IPS-18c (cell line): ENCODE results near the gene SLC2A10.

Experiments used
- H3K4me3 ChIP-seq: 2 replicates; pipeline ENCODE4 v1.7.0; 2013; ENCODE audit warnings: low read depth, mild to moderate bottlenecking, low read length, moderate library complexity; ENCODE audit not compliant: insufficient read depth
- H3K9me3 ChIP-seq: one replicate; pipeline ENCODE4 v1.6.1; 2013; ENCODE audit warnings: mild to moderate bottlenecking, low read length, moderate library complexity; ENCODE audit not compliant: control insufficient read depth, insufficient read depth

SLC2A10 gene

GRCh38 chr20:46698788-46699187 lies 10.7 kb upstream of the SLC2A10 start:
- no peak overlapping the region for H3K4me3 ChIP-seq
- no peaks in the 10 kb centered on the region for H3K9me3 ChIP-seq

- H3K4me3 ChIP-seq, result no peak overlapping the region
- H3K9me3 ChIP-seq, result no peaks in the 10 kb centered on the region
These were observed 9.6 kb upstream of the SLC2A10 start for GRCh38 chr20:46699651-46700359.

GRCh38 chr20:46700481-46700880 lies 9.0 kb upstream of the SLC2A10 start:
- H3K4me3 ChIP-seq, result no peak overlapping the region
- no peaks in the 10 kb centered on the region for H3K9me3 ChIP-seq

GRCh38 chr20:46701057-46701456 lies 8.4 kb upstream of the SLC2A10 start:
- H3K9me3 ChIP-seq, result no peaks in the 10 kb centered on the region

GRCh38 chr20:46701556-46701955 lies 7.9 kb upstream of the SLC2A10 start:
- no peaks in the 10 kb centered on the region for H3K9me3 ChIP-seq
- no peak overlapping the region for H3K4me3 ChIP-seq

More at GRCh38 chr20:46701057-46701456, 8.4 kb upstream of the SLC2A10 start:
- H3K4me3 ChIP-seq, result no peak overlapping the region

GRCh38 chr20:46701986-46702385 lies 7.5 kb upstream of the SLC2A10 start:
- Histone ChIP-seq H3K4me3 (no peak overlapping the region), H3K9me3 (no peaks in the 10 kb centered on the region)

- no peaks in the 10 kb centered on the region for H3K9me3 ChIP-seq
- no peak overlapping the region for H3K4me3 ChIP-seq
These were observed 6.8 kb upstream of the SLC2A10 start for GRCh38 chr20:46702447-46703203.

GRCh38 chr20:46703435-46703834 lies 6.0 kb upstream of the SLC2A10 start:
- Histone ChIP-seq H3K9me3 (no peaks in the 10 kb centered on the region), H3K4me3 (no peak overlapping the region)

- no peak overlapping the region for H3K4me3 ChIP-seq
- H3K9me3 ChIP-seq, result no peaks in the 10 kb centered on the region
These were observed 4.6 kb upstream of the SLC2A10 start for GRCh38 chr20:46704714-46705377.

GRCh38 chr20:46705378-46705729 lies 4.1 kb upstream of the SLC2A10 start:
- H3K9me3 ChIP-seq, result no peaks in the 10 kb centered on the region
- no peak overlapping the region for H3K4me3 ChIP-seq

- Histone ChIP-seq H3K4me3 (no peak overlapping the region), H3K9me3 (no peaks in the 10 kb centered on the region)
These were observed 3.2 kb upstream of the SLC2A10 start for GRCh38 chr20:46706242-46706641.

GRCh38 chr20:46708172-46708860 lies 1.1 kb upstream of the SLC2A10 start:
- no peaks in the 10 kb centered on the region for H3K9me3 ChIP-seq
- no peak overlapping the region for H3K4me3 ChIP-seq

GRCh38 chr20:46709055-46709458 lies 392 bp upstream of the SLC2A10 start:
- Histone ChIP-seq H3K9me3 (no peaks in the 10 kb centered on the region), H3K4me3 (peak overlapping the region; percentile 62; the same call in 1 of the 2 replicates)

- Histone ChIP-seq H3K9me3 (no peaks in the 10 kb centered on the region), H3K4me3 (peak overlapping the region; percentile 62)
These were observed 884 bp downstream of the SLC2A10 start for GRCh38 chr20:46710153-46710913.

GRCh38 chr20:46712056-46712636 lies 2.7 kb downstream of the SLC2A10 start:
- Histone ChIP-seq H3K4me3 (no peak overlapping the region), H3K9me3 (no peaks in the 10 kb centered on the region)

GRCh38 chr20:46713957-46714834 lies 4.7 kb downstream of the SLC2A10 start:
- H3K4me3 ChIP-seq, result no peak overlapping the region
- no peaks in the 10 kb centered on the region for H3K9me3 ChIP-seq
